ENCODE data around the gene ZNF467. TPM values are rescaled to one million over a fixed set of nuclear protein-coding genes. Genes with fewer than 3 reads are reported as not detected.
A peak's percentile ranks its signal among the peaks of the same experiment; 100 is the strongest.

ZNF467 gene, protein sequence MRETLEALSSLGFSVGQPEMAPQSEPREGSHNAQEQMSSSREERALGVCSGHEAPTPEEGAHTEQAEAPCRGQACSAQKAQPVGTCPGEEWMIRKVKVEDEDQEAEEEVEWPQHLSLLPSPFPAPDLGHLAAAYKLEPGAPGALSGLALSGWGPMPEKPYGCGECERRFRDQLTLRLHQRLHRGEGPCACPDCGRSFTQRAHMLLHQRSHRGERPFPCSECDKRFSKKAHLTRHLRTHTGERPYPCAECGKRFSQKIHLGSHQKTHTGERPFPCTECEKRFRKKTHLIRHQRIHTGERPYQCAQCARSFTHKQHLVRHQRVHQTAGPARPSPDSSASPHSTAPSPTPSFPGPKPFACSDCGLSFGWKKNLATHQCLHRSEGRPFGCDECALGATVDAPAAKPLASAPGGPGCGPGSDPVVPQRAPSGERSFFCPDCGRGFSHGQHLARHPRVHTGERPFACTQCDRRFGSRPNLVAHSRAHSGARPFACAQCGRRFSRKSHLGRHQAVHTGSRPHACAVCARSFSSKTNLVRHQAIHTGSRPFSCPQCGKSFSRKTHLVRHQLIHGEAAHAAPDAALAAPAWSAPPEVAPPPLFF
- total RNA-seq (ENCODE audit: low replicate concordance), result 0.17 and 1.7 TPM in 2 replicates

DNA sequence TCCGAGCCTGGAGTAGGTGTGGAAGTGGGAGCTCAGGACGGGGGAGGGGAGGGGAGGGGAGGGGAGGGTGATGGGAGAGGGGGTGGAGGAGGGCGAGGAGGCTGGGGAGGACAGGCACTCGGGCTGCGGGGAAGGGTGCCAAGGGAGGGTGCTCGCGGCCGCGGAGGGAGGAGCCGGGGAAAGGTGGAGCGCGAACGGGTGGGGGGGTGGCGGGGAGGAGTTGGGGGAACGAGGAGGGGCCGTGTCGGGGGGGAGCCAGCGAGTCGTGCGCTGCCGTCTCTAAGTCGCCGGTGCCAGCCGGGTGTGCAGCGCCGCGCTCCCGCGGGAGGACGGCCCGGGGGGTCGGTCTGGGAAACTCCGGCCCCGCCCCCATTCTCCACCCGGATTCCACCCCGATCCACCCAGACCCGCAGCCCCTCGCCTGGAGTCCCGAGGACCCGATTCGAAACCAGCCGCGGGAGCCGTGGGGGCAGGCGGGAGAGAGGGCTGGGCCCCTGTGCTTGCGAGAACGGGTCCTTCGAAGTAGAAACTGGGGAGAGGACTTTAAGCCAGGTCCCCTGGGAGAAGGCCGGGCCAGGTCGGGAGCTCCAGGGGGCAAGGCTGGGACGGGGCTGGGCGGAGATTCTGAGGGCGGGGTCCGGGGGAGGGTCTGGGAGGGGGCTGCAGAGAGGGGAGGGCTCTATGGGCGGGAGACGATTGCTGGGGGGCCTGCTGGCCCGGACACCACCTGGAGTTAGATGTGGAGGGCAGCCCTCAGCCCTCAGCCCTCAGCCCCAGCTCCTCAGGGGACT is at the start of gene ZNF467:
Gene ZNF467, minus strand, starts transcription at position 143 of the 791 bp plus-strand sequence. CDS start 2,556 bp downstream, outside the sequence.
- peaks cover 12% of the 10 kb centered on the region for H3K27me3 Mint-ChIP-seq (ENCODE audit: insufficient read depth, low read depth)
- Histone ChIP-seq H3K4me2 (peak within 1 kb of the TSS; percentile 97), H3K9ac (no peak within 1 kb of the TSS), H4K20me1 (ENCODE audit: low read depth) (peaks cover 15% of the 10 kb centered on the region), H3K9me3 (ENCODE audit: low read depth) (no peaks in the 10 kb centered on the region), H3K36me3 (no peaks in the 10 kb centered on the region), H2AFZ (replicated peaks) (no peak within 1 kb of the TSS), H3K4me3 (peak within 1 kb of the TSS; percentile 88), H3K79me2 (ENCODE audit: low read depth) (no peaks in the 10 kb centered on the region), H3K4me1 (peaks cover 18% of the 10 kb centered on the region), H3F3A (ENCODE audit: low read depth) (peaks cover 10% of the 10 kb centered on the region), H3K27ac (no peak within 1 kb of the TSS), H3K27me3 (peaks cover 75% of the 10 kb centered on the region)
- peak; percentile 52 for DNase-seq (ENCODE audit: low spot score)
- H3K4me3 Mint-ChIP-seq, result peak within 1 kb of the TSS; percentile 87
- H3K9me3 Mint-ChIP-seq, result no peaks in the 10 kb centered on the region
- no peaks in the 10 kb centered on the region for H3K36me3 Mint-ChIP-seq
- TF ChIP-seq EZH2 (IDR thresholded peaks at IDR 0.05) (peak; percentile 79), EZH2phosphoT487 (IDR thresholded peaks at IDR 0.05) (no peak)
- no peak within 1 kb of the TSS for H3K27ac Mint-ChIP-seq
- H3K4me1 Mint-ChIP-seq, result peaks cover 32% of the 10 kb centered on the region

DNA sequence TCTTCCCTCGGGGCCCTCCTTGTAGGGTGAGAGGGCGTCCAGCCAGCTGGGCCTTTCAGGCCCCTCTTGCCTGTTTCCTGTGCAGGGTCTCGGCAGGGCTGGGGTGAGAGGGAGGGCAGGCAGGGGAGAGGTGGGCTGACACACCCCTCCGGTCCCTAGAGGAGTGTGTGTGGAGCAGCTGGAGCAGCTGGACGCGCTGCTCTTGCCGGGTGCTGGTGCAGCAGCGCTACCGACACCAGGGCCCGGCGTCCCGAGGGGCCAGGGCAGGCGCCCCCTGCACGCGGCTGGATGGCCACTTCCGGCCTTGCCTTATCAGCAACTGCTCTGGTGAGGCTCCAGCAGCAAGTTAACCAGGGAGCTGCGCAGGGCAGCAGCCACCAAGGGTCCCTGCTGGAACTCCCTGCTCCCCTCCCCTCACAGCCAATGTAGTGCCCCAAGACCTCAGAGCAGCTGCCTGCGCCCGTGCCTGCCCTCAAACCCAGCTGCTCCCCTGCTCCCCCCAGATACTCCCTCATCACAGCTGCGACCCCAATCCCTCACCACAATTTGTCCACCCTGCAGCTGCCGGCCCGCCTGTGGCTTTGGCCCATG is 49.1 kb upstream of the ZNF467 start:
- Histone ChIP-seq H3K27me3 (no peaks in the 10 kb centered on the region), H3K36me3 (no peaks in the 10 kb centered on the region), H3K4me2 (no peak overlapping the region), H3K4me1 (no peaks in the 10 kb centered on the region), H3K79me2 (ENCODE audit: low read depth) (no peaks in the 10 kb centered on the region), H3F3A (ENCODE audit: low read depth) (no peaks in the 10 kb centered on the region), H2AFZ (replicated peaks) (no peak overlapping the region), H3K9ac (no peak overlapping the region), H3K4me3 (no peak overlapping the region), H3K9me3 (ENCODE audit: low read depth) (no peaks in the 10 kb centered on the region), H4K20me1 (ENCODE audit: low read depth) (no peaks in the 10 kb centered on the region), H3K27ac (no peak overlapping the region)
- Mint-ChIP-seq H3K4me3 (no peak overlapping the region), H3K36me3 (no peaks in the 10 kb centered on the region), H3K27me3 (ENCODE audit: insufficient read depth, low read depth) (peaks cover 7% of the 10 kb centered on the region), H3K4me1 (peaks cover 3% of the 10 kb centered on the region), H3K27ac (no peak overlapping the region), H3K9me3 (no peaks in the 10 kb centered on the region)
- TF ChIP-seq EZH2phosphoT487 (IDR thresholded peaks at IDR 0.05) (no peak), EZH2 (IDR thresholded peaks at IDR 0.05) (no peak)
- TF ChIP-seq, protein P1, sequence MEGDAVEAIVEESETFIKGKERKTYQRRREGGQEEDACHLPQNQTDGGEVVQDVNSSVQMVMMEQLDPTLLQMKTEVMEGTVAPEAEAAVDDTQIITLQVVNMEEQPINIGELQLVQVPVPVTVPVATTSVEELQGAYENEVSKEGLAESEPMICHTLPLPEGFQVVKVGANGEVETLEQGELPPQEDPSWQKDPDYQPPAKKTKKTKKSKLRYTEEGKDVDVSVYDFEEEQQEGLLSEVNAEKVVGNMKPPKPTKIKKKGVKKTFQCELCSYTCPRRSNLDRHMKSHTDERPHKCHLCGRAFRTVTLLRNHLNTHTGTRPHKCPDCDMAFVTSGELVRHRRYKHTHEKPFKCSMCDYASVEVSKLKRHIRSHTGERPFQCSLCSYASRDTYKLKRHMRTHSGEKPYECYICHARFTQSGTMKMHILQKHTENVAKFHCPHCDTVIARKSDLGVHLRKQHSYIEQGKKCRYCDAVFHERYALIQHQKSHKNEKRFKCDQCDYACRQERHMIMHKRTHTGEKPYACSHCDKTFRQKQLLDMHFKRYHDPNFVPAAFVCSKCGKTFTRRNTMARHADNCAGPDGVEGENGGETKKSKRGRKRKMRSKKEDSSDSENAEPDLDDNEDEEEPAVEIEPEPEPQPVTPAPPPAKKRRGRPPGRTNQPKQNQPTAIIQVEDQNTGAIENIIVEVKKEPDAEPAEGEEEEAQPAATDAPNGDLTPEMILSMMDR (IDR thresholded peaks at IDR 0.05), result no peak
- DNase-seq (ENCODE audit: low spot score), result no peak

DNA sequence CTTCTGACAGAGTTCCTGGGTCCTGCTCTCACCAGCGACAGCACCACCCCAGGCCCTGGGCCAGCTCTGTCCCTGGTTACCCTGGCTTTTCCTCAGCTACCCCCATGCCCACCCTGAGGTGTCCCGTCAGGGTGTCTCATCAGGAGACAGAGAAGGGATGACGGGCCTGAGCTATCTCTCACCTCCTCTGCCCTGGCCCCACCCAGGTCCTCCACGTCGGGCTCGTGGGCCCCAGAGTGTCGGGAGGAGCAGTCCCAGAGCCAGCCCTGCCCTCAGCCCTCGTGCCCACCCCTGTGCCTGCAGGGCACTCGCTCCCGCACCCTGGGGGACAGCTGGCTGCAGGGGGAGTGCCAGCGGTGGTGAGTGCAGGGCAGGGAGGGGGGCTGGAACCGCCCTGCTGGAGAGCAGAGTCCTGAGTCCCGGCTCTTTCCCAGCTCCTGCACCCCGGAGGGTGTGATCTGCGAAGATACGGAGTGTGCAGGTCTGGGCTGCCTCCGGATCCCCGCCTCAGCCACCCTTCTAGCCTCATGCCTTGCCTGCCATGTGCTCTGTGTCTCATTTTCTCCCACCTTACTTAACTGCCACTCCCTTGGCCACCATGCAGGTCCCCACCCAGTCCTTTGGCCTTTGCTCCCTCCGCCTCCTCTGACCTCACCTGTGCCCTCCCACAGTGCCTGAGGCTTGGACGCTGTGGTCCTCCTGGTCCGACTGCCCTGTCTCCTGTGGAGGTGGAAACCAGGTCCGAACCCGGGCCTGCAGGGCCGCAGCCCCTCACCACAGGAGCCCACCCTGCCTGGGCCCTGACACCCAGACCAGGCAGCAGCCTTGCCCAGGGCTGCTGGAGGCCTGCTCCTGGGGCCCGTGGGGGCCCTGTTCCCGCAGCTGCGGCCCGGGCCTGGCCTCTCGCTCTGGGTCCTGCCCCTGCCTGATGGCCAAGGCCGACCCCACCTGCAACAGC is 48.1 kb upstream of the ZNF467 start:
- no peaks in the 10 kb centered on the region for H3K36me3 ChIP-seq
- H3K9ac ChIP-seq, result no peak overlapping the region
- H3K4me2 ChIP-seq, result no peak overlapping the region
- H3F3A ChIP-seq (ENCODE audit: low read depth), result no peaks in the 10 kb centered on the region
- H3K9me3 ChIP-seq (ENCODE audit: low read depth), result no peaks in the 10 kb centered on the region
- Mint-ChIP-seq H3K4me3 (no peak overlapping the region), H3K4me1 (peaks cover 3% of the 10 kb centered on the region), H3K9me3 (no peaks in the 10 kb centered on the region), H3K27ac (no peak overlapping the region), H3K27me3 (ENCODE audit: insufficient read depth, low read depth) (peaks cover 4% of the 10 kb centered on the region), H3K36me3 (no peaks in the 10 kb centered on the region)
- H3K4me3 ChIP-seq, result no peak overlapping the region
- no peaks in the 10 kb centered on the region for H3K79me2 ChIP-seq (ENCODE audit: low read depth)
- no peak for DNase-seq (ENCODE audit: low spot score)
- no peak overlapping the region for H2AFZ ChIP-seq (replicated peaks)
- H3K4me1 ChIP-seq, result no peaks in the 10 kb centered on the region
- H3K27me3 ChIP-seq, result no peaks in the 10 kb centered on the region
- H4K20me1 ChIP-seq (ENCODE audit: low read depth), result no peaks in the 10 kb centered on the region
- H3K27ac ChIP-seq, result no peak overlapping the region
- TF ChIP-seq EZH2 (IDR thresholded peaks at IDR 0.05), result no peak
- TF ChIP-seq, protein P1 (IDR thresholded peaks at IDR 0.05), result no peak
- no peak for TF ChIP-seq EZH2phosphoT487 (IDR thresholded peaks at IDR 0.05)
